Measurements from ENCODE around the gene LARP1B. TPM values are rescaled to one million over a fixed set of nuclear protein-coding genes. Genes with fewer than 3 reads are reported as not detected.
"Not testable (repeated sequence)": the region's sequence is repeated elsewhere in the genome, so short reads cannot be mapped to it uniquely, and the experiment has no call there.

The LARP1B gene
- total RNA-seq, 2 experiments from 2014 or later: 8.4 to 8.9 TPM

- ChIA-PET CTCF (no interaction called here), POLR2A (no interaction called here)
These were observed 94.2 kb downstream of the LARP1B start for GRCh38 chr4:128155231-128155855.

GRCh38 chr4:128155874-128156456 is 94.9 kb downstream of the LARP1B start:
- no peaks in the 10 kb centered on the region for H3K27me3 Mint-ChIP-seq
- H3K4me3 Mint-ChIP-seq: no peak overlapping the region
- H3K9me3 Mint-ChIP-seq: no peaks in the 10 kb centered on the region
- Histone ChIP-seq H3K27ac (ENCODE audit: low read depth in 1 of 2, low read length in 2 of 2) (no peak overlapping the region), H3K9me3 (ENCODE audit: control insufficient read depth in 1 of 2, insufficient read depth in 1 of 2, low read length in 2 of 2) (peaks cover 0 to 15% of the 10 kb centered on the region in 2 experiments), H3K27me3 (ENCODE audit: control insufficient read depth in 1 of 2, insufficient read depth in 2 of 2, low read length in 2 of 2) (no peaks in the 10 kb centered on the region), H3K4me3 (ENCODE audit: low read length) (no peak overlapping the region), H3K4me1 (ENCODE audit: insufficient read depth, low read length) (no peaks in the 10 kb centered on the region), H3K36me3 (ENCODE audit: insufficient read depth, low read length) (no peaks in the 10 kb centered on the region)
- CTCF ChIA-PET: interaction anchor here (0.6 to 0.7 kb wide), 4 partner anchors 9 to 744 kb away, joined by 3 to 4 read pairs (median 3); no protein-coding TSS in a partner anchor
- H3K36me3 Mint-ChIP-seq (ENCODE audit: low read depth): peaks cover 5% of the 10 kb centered on the region
- POLR2A ChIA-PET: no interaction called here
- ATAC-seq (ENCODE audit: poor library complexity) (no peak), DNase-seq (no peak)
- no peaks in the 10 kb centered on the region for H3K4me1 Mint-ChIP-seq (ENCODE audit: low read depth)
- H3K27ac Mint-ChIP-seq: no peak overlapping the region
- intact Hi-C loops (cut with DNase I, micrococcal nuclease): no loop called here
- no peak for TF ChIP-seq CTCF (IDR thresholded peaks at IDR 0.05)

More at GRCh38 chr4:128155231-128155855, 94.2 kb downstream of the LARP1B start:
- Histone ChIP-seq H3K4me3 (ENCODE audit: low read length) (no peak overlapping the region), H3K4me1 (ENCODE audit: insufficient read depth, low read length) (no peaks in the 10 kb centered on the region), H3K27me3 (ENCODE audit: control insufficient read depth in 1 of 2, insufficient read depth in 2 of 2, low read length in 2 of 2) (no peaks in the 10 kb centered on the region), H3K9me3 (ENCODE audit: control insufficient read depth in 1 of 2, insufficient read depth in 1 of 2, low read length in 2 of 2) (peaks cover 0 to 15% of the 10 kb centered on the region in 2 experiments), H3K36me3 (ENCODE audit: insufficient read depth, low read length) (no peaks in the 10 kb centered on the region), H3K27ac (ENCODE audit: low read depth in 1 of 2, low read length in 2 of 2) (no peak overlapping the region)
- H3K36me3 Mint-ChIP-seq (ENCODE audit: low read depth): peaks cover 5% of the 10 kb centered on the region
- no peak for DNase-seq
- no peak for TF ChIP-seq CTCF (IDR thresholded peaks at IDR 0.05)
- no peaks in the 10 kb centered on the region for H3K27me3 Mint-ChIP-seq
- no peaks in the 10 kb centered on the region for H3K9me3 Mint-ChIP-seq
- H3K4me1 Mint-ChIP-seq (ENCODE audit: low read depth): no peaks in the 10 kb centered on the region
- H3K4me3 Mint-ChIP-seq: no peak overlapping the region
- H3K27ac Mint-ChIP-seq: no peak overlapping the region
- ATAC-seq (ENCODE audit: poor library complexity): no peak
- intact Hi-C loops (cut with DNase I, micrococcal nuclease): no loop called here

- H3K27me3 ChIP-seq (ENCODE audit: control insufficient read depth in 1 of 2, insufficient read depth in 2 of 2, low read length in 2 of 2); H3K9me3 Mint-ChIP-seq; H3K27ac Mint-ChIP-seq; intact Hi-C loops (cut with DNase I, micrococcal nuclease); H3K27ac ChIP-seq (ENCODE audit: low read depth in 1 of 2, low read length in 2 of 2); POLR2A ChIA-PET; H3K4me1 ChIP-seq (ENCODE audit: insufficient read depth, low read length); H3K4me3 ChIP-seq (ENCODE audit: low read length); H3K4me1 Mint-ChIP-seq (ENCODE audit: low read depth); DNase-seq; H3K27me3 Mint-ChIP-seq; H3K4me3 Mint-ChIP-seq; H3K36me3 ChIP-seq (ENCODE audit: insufficient read depth, low read length); ATAC-seq (ENCODE audit: poor library complexity); H3K36me3 Mint-ChIP-seq (ENCODE audit: low read depth): not testable (repeated sequence)
- CTCF ChIA-PET: interaction anchor here (0.6 to 0.7 kb wide), 4 partner anchors 8 to 745 kb away, joined by 3 to 4 read pairs (median 3); no protein-coding TSS in a partner anchor
- peaks cover 0 to 15% of the 10 kb centered on the region in 2 experiments for H3K9me3 ChIP-seq (ENCODE audit: control insufficient read depth in 1 of 2, insufficient read depth in 1 of 2, low read length in 2 of 2)
These were observed 95.4 kb downstream of the LARP1B start for GRCh38 chr4:128156472-128156871.

Data from CD4-positive, alpha-beta T cell (primary cell).